HG03442 (cell line): Measurements from ENCODE around the gene S1PR2.
A peak's percentile ranks its signal among the peaks of the same experiment; 100 is the strongest.
"Not testable (repeated sequence)": the region's sequence is repeated elsewhere in the genome, so short reads cannot be mapped to it uniquely, and the experiment has no call there.

ENCODE experiments used
- ATAC-seq: cut with Tn5 transposase; IDR thresholded peaks from one replicate; pipeline ENCODE4 v1.9.1; 2021; ENCODE audit warnings: mild to moderate bottlenecking, moderate library complexity; ENCODE audit not compliant: unreplicated experiment

Gene S1PR2

DNA sequence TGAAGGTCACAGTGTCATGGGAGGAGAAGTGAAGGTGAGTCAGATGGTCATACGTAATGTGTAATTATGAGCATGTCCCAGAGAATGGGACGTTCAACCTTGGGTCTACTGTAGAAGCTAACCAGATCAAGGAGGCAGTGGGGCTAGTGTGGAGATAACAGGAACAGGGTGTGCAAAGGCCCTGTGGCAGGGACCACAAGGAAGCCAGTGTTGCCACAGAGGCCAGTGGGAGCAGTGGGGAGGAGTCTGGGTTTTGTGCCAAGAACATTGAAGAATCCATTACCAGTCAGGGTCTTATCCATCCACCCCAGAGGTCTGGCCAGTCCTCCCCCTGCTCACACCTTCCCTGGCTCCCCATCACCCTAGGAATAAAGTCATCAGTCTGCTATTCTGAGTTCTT is 24.2 kb upstream of the S1PR2 start:
- no peak for ATAC-seq

DNA sequence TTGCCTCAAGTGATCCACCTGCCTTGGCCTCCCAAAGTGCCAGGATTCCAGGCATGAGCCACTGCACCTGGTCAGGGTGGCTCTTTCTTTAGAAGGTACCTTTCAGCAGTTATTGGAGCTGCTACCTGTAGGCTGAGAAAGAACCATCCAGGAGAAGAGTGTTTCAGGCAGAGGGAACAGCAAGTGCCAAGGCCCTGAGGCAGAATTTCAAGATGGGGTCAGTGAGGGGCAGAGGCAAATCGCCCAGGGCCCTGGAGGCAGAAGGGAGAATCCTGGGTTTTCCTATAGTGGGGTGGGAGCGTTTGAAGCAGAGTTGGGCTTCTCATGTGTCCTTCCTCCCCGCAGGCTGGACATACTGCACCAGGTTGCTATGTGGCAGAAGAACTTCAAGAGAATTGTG is 23.1 kb upstream of the S1PR2 start:
- ATAC-seq: no peak

DNA sequence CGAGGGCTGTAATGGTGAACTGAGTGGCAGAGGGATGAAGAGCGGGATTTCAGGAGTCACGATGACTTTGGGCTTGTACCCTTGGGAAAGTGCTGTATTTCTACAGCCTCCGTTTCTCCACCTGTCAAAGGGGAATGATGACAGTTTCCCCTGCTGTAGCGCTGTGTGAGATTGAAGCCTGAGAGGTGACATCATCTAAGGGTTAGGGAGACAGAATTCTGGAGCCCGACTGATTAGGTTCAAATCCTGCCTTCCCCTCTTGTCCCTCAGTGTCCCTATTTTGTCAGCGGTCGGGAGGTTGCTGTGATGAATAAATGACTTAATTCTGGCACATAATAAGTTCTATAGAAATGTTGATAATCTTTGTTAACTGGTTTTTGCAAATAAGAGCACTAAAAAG is 21.6 kb upstream of the S1PR2 start:
- ATAC-seq: no peak

DNA sequence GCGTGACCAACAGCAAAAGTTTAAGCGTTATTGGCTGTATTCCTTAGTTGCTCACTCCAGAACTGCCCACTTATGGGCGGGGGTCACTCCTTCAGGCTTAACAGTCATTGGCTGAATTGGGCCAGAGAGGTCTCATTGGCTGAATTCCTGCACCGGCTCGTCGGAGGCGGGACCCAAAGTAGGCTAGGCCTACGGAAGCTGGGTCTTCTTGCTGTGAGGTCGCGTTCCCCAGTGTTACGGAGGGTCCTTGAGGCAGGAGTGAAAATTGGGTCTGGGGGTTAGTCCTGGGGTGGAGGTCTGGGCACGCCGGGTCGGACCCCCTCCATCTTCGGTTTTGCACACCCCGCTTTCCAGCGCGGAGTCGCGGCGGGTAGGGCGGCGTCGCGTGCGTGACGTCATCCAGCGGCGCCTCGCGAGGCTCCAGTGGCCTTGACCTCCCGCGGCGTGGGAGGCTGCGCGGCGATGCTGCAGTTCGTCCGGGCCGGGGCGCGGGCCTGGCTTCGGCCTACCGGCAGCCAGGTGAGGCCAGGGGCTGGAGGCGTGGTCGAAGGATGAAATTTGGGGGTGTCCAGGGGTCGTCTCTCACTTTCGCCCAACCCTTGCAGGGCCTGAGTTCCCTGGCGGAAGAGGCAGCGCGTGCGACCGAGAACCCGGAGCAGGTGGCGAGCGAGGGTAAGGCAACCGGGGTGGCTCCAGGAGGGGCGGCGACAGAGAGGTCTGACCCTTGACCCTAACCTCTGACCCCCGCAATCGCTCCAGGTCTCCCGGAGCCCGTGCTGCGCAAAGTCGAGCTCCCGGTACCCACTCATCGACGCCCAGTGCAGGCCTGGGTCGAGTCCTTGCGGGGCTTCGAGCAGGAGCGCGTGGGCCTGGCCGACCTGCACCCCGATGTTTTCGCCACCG is 20.9 kb upstream of the S1PR2 start, which contains the start of gene MRPL4:
Gene MRPL4 (plus strand): TSS at position 423 of the 903 bp plus-strand sequence. CDS start 40 bp downstream, at position 463.
- ATAC-seq: peak; percentile 84

DNA sequence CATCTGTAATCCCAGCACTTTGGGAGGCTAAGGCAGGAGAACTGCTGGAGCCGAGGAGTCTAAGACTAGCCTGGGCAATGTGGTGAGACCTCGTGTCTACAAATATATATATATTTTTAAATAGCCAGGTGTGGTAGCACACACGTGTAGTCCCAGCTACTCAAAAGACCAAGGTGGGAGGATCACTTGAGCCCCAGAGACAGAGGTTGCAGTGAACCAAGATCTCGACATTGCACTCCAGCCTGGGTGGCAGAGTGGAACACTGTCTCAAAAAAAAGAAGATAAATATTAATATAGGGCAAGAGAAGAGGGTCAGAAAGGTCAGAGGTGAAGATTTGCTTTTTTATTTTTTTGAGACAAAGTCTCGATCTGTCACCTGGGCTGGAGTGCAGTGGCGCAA is 15.4 kb upstream of the S1PR2 start:
- ATAC-seq: no peak

DNA sequence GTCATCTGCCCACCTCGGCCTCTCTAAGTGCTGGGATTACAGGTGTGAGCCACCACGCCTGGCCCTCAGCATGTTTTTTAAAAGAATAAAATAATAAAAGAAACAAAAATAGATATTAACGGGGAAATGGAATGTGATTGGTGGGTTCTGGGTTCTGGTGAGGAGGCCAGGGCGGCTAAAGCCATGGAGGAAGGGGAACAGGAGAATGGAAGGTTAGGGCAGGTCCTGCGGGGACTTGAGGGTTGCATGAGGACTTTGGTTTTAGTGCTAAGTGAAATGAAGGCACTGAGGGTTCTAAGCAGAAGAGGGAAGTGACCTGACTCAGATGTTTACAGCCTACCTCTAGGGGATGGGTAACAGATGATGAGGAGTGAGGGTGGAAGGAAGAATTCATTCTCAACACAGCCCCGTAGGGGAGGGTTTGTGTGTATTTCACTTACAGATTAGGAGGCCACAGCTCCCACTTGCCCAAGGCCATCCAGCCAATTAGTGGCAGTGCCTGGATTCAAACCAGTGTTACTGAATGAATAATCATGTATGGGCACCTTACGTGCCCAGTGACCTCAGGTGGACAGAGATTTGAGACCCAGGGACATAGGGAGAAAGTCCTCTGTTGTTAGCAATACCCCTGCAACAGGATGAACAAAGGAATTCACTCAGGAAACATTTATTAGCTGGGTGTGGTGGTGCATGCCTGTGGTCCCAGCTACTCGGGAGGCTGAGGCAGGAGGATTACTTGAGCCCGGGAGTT is 14.2 kb upstream of the S1PR2 start:
- no peak for ATAC-seq

DNA sequence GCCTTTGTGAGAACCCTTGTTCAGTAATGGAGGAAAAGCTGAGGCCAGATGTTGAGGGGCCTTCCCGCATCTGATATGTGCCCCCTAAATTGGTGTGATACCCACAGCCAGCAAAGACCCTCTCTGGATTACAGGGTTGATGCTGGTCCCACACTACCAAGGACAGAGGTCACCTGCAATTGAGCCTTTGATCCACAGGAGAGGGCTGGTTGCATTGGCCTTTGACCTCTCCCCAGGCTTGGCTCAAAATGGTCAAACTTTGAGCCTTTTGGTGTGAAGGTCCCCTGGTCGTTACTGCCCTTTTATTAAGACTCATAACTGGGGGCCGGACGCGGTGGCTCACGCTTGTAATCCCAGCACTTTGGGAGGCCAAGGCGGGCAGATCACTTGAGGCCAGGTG is 12.5 kb upstream of the S1PR2 start:
- ATAC-seq: no peak

DNA sequence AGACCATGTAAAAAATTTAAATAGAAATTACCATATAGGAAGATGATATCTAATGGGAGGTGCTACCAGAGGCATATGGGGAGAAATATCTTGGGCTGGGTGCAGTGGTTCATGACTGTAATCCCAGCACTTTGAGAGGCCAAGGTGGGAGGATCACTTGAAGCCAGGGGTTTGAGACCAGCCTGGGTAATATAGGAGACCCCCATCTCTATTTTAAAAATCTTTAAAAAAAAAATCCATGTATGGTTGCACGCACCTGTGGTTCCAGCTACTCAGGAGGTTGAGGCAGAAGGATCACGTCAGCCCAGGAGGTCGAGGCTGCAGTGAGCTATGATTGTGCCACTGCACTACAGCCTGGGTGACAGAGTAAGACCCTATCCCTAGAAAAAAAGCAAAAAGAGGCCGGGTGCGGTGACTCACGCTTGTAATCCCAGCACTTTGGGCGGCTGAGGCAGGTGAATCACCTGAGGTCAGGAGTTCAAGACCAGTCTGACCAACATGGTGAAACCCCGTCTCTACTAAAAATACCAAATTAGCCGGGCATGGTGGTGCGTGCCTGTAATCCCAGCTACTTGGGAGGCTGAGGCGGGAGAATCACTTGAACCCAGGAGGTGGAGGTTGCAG is 10.8 kb upstream of the S1PR2 start:
- not testable (repeated sequence) for ATAC-seq

DNA sequence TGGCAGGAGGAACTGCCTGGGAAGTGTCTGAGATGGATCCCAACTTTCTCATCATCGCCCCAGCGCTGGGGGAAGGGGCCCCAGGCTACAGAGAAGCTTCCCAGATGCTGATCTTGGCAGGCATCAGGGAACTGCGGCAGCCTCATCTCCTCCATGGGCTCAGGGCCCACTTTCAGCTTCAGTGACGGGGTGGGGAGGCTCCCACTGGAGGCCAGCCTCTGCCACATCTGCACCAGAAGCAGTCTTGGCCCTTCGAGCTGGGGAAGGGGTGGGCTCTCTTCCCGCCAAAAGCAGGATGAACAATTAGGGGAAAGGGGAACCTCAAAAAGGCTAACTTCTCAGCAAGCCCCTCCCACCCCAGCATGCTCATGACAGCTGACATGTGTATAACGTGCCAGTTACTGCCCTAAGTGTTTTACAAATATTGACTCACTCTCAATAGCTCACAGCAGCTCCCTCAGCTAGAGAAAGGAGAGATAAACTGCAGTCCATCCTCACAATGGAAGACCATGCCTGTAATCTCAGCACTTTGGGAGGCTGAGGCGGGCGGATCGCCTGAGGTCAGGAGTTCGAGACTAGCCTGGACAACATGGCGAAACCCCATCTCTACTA is 7.1 kb upstream of the S1PR2 start:
- no peak for ATAC-seq

DNA sequence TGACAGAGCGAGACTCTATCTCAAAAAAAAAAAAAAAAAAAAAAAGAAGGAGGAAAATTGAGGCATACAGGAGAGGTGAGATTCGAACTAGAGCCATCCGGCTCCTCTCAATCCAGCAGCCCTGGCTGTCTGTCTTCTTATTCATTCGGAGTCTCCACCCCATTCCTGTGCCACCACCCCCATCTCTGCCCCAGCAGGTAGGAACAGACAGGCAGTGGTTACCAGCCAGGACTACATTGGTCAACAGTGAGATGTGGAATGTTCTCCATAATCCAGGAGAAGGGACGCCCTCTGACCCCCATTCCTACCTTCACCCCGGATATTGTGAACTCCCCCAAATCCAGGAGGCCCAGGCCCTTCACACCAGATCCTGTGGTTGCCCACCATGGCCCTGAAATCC is 6.6 kb upstream of the S1PR2 start:
- ATAC-seq: no peak

DNA sequence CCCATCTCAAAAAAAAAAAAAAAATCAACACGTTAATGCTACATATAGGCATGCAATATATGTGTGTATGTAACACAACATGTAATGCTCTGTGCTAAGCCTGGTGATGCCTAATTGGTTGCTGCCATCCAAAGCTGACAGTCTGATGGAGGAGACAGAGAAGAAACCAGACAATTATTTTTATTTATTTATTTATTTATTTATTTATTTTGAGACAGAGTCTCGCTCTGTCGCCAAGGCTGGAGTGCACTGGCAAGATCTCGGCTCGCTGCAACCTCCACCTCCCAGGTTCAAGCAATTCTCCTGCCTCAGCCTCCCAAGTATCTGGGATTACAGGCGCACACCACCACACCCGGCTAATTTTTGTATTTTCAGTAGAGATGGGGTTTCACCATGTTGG is 4.3 kb upstream of the S1PR2 start:
- not testable (repeated sequence) for ATAC-seq

DNA sequence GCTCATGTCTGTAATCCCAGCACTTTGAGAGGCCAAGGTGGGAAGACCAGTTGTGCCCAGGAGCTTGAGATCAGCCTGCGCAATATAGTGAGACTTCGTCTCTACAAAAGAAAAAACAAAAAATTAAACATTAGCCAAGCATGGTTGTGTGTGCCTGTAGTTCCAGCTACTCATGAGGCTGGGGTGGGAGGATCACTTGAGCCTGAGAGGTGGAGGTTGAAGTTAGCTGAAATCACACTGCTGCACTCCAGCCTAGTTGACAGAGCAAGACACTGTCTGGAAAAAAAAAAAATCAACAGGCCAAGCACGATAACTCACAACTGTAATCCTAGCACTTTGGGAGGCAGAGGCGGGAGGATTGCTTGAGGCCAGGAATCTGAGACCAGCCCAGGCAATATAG is 3.9 kb upstream of the S1PR2 start:
- ATAC-seq: no peak

DNA sequence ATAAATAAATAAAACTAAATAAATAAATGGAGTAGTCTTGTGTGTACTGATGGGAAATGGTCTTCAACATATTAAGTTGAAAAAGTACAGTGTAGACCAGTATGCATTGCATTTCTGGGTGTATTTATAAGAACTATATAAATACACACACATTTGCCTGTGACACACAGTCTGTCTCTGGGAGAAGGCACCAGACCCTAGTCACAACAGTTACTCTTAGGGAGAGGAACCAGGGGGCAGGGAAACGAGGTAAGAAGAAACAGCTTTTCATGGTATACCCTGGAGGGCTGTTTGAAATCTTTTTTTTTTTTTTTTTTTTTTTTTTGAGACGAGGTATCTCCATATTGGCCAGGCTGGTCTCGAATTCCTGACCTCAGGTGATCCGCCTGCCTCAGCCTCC is 2.8 kb upstream of the S1PR2 start:
- ATAC-seq: no peak

DNA sequence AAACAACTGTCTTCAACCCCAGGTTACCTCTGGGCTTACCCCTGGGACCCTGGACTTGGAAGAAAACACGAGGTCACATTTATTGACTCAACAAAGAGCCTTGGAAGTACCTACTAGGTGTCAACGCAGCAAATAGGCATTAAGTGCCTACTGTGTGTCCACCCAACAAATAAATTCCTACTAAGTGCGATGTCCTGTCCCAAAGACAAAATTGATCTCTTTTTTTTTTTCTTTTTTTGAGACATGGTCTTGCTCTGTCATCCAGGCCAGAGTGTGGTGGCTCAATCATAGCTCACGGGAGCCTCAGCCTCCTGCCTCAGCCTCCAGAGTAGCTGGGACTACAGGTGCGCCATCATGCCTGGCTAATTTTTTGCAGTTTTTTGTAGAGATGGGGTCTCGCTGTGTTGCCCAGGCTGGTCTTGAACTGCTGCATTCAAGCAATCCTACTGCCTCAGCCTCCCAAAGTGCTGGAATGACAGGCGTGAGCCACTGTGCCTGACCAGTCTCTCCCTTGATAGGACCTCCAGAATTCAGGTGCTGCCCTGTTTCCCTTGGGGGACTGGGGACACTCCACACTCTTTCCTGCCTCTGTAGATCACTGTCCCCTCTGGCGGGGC is 589 bp upstream of the S1PR2 start:
- ATAC-seq: no peak

DNA sequence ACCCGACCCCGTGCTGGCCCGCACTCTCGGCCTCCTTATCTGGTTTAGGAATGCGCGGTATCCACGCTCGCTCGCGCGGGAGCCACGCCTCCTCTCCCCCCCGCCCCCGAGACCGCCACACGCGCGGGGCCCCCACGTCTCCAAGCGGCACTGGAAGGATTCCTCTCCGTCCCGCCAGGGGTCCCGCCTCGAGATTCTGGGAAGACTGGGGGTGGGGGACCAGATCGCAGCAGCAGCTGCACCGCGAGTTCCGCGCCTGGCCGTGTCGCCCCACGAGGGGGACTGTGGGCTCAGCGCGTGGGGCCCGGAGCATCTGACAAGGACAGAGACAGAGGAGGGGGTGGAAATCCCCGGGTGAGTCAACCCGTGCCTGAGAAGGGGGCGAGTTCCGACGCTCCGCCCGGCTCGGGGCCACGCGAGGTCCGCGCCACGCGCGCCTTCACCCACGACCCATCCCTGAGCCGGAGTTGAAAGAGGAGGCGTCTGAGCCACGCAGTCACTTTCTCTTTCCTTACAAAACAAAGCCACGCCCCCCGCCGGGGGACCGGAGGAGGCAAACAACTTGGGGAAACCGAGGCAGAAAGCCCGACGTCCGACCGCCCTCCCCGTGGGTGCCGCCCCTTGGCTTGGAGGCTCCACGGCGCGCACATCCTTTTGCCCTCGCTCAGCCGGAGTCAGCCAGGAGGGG is 814 bp downstream of the S1PR2 start:
- ATAC-seq: no peak

DNA sequence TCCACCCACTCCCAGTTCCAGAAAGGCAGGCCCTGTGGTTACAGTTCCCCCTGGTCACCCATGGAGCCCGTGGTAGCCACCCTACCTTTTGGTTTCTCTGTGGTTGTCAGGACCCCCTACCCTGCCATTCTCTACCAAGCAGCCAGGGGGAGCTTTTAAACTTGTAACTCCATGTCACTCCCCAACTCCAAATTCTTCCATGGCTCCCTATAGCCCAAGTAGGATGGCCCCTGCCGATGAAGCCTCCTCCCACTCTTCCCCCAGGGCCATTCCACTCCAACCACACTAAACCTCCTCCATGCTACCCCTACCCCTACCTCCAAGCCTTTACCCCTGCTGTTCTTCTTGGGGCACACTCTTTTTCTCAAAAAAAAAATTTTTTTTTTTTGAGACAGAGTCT is 2.2 kb downstream of the S1PR2 start:
- ATAC-seq: no peak

DNA sequence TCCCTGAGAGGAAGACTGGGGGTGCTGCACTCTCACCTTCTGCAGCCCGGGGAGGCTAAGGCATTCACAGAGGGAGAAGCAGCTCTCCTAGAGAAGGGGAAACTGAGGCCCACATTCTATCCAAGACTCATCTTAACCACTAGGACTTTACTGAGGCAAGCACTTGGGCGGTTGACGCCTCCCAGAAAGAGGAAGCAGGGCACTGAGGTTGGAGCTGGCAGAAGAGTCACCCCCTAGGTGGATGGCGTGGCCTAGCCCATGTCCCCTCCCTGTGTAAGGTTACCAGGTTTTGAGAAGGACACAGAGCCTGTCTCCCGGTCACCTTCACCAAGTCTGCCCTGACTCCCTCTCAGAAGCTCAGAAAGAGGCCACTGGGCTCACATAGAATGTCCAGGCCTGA is 2.7 kb downstream of the S1PR2 start:
- ATAC-seq: no peak

DNA sequence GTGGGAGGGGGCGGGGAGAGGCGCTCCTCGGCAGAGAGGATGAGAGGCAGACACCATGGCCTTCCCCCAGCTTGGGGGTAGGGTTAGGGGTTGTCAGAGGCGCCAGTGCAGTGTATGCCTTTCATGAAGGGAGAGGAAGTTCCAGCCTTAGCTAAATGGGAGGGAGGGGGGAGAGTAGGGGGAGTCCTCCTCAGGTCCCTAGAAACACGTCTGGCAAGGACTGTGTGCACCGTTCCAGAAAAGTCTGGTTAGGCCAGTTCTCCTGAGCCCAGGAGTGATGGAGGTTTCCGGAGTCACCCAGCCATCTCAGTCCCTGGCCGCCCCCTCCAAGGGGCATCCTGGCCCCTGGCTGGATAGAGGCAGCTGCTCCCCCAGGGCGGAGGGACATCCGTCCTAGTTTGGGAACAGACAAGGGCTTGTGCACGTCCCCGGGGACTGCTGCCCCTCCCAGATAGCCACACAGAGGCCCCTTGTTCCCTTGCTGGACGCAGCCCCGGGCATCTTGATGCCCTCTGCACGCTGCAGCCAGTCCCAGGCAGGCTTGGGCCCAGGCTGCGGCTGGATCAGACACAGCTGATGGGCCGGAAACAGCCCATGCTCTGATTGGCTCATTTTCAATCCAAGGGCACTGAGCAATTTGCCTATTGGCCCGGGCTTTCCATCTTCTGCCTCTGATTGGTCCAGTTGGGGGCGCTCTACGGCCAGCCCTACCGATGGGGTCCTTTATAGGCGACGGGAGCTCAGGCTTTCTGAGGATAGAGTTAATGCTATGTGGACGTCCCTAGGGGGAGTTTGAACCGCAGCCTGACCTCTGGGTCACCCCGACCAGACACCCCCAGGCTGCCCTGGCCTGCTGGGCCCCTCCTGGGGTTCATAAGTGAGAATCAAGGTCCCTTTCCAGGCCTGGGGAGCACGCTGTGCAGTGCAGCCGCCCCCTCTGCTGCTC is 3.8 kb downstream of the S1PR2 start:
- no peak for ATAC-seq

DNA sequence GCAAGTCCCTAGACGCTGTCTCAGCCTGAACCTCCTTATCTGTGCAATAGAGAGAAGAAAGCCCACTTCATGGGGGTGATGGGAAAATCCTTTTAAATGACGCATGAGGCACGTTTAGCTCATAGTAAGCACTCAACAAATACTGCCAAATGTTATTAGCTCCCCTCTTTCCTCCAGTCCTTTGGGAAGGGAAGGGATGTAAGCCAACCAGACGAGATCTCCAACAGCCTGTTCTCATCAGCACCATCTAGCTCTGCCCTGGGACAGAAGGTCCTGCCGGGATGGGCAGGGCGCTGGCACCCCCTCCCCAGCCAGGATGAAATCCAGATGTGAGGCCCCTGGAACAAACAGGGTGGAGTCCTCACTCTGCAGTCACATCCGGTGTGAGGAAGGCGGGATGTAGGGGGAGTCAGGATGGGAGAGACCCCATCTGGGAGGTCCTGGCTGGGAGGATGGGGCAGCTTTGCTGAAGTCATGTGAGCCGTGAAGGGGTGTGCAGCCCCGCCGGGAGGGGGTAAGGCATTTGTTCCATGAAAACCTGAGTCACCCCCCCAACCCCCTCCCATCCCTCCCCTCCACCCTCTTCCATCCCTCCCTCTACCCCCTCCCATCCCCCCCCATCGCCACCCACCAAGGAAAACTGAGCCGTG is 4.6 kb downstream of the S1PR2 start:
- no peak for ATAC-seq
